CD4-positive, alpha-beta memory T cell (primary cell): ENCODE results near the gene UTF1. TPM values are rescaled to one million over a fixed set of nuclear protein-coding genes. Genes with fewer than 3 reads are reported as not detected.

Source experiments
- CTCF ChIA-PET: fragments of 350-600 bp; sonication (Branson Sonifier 250); formaldehyde crosslinking; loops from one replicate; lab custom pipeline; 2021; ENCODE audit warnings: inconsistent platforms; ENCODE audit not compliant: partially characterized antibody; lab: Charles Lee
- POLR2A ChIA-PET: fragments of 350-600 bp; sonication (Branson Sonifier 250); formaldehyde crosslinking; loops from one replicate; lab custom pipeline; 2021; ENCODE audit not compliant: partially characterized antibody; lab: Charles Lee
- DNase-seq, 5 donors: peaks; one replicate each; pipeline versions ENCODE4 v3.0.0 to v3.0.0-alpha.2; 2020 to 2022; ENCODE audit warnings: mixed read lengths in 1 of 5
- H3K27ac ChIP-seq: one replicate; pipeline ENCODE4 v1.7.0; 2013; ENCODE audit warnings: low read depth, low read length
- H3K27me3 ChIP-seq: 2 replicates; pipeline ENCODE4 v1.7.0; 2013; ENCODE audit warnings: mild to moderate bottlenecking, low read length, moderate library complexity; ENCODE audit not compliant: insufficient read depth
- H3K36me3 ChIP-seq: 2 replicates; pipeline ENCODE4 v1.7.0; 2013; ENCODE audit warnings: mild to moderate bottlenecking, low read length, moderate library complexity; ENCODE audit not compliant: insufficient read depth
- H3K4me1 ChIP-seq: 2 replicates; pipeline ENCODE4 v1.7.0; 2013; ENCODE audit warnings: mild to moderate bottlenecking, low read length, moderate library complexity; ENCODE audit not compliant: insufficient read depth
- H3K4me3 ChIP-seq, 2 donors: one replicate each; pipeline ENCODE4 v1.7.0; 2013; ENCODE audit warnings: low read length in 2 of 2, mild to moderate bottlenecking in 1 of 2
- H3K9me3 ChIP-seq, 2 donors: one replicate each; pipeline ENCODE4 v1.7.0; 2013; ENCODE audit warnings: low read length in 2 of 2, control low read depth in 1 of 2; ENCODE audit not compliant: control insufficient read depth in 1 of 2
- H3K27ac Mint-ChIP-seq, 7 donors: one replicate each; pipeline ENCODE4 v1.8.0; 2020 to 2021; ENCODE audit warnings: mixed read lengths in 7 of 7, mild to moderate bottlenecking in 6 of 7, inconsistent platforms in 3 of 7, moderate library complexity in 3 of 7
- H3K27me3 Mint-ChIP-seq, 2 donors: one replicate each; pipeline ENCODE4 v1.8.0; 2020 to 2021; ENCODE audit warnings: mixed read lengths in 2 of 2
- H3K36me3 Mint-ChIP-seq, 2 donors: one replicate each; pipeline ENCODE4 v1.8.0; 2020 to 2021; ENCODE audit warnings: mixed read lengths in 2 of 2, inconsistent platforms in 1 of 2, mild to moderate bottlenecking in 1 of 2
- H3K4me1 Mint-ChIP-seq, 4 donors: one replicate each; pipeline ENCODE4 v1.8.0; 2020 to 2021; ENCODE audit warnings: mixed read lengths in 4 of 4, mild to moderate bottlenecking in 1 of 4
- H3K4me3 Mint-ChIP-seq, 8 donors: one replicate each; pipeline ENCODE4 v1.8.0; 2020 to 2021; ENCODE audit warnings: mixed read lengths in 8 of 8, mild to moderate bottlenecking in 7 of 8, moderate library complexity in 6 of 8, inconsistent platforms in 3 of 8
- H3K9me3 Mint-ChIP-seq, 8 donors: one replicate each; pipeline ENCODE4 v1.8.0; 2020 to 2021; ENCODE audit warnings: mixed read lengths in 8 of 8, mild to moderate bottlenecking in 5 of 8, inconsistent platforms in 3 of 8, moderate library complexity in 1 of 8
- intact Hi-C: fragments of 100-400 bp; cut with micrococcal nuclease; formaldehyde crosslinking; loops from one replicate; pipeline ENCODE4 v1.15.1; 2023
- polyA plus RNA-seq, 2 donors: library from polyadenylated mRNA; unstranded; fragments of 300-500 nt; fragmentation: Illumina TruSeq; gene quantifications; one replicate each; pipeline ENCODE4 v1.2.3, GENCODE V29; 2021
- total RNA-seq, 2 experiments: library from RNA; stranded (reverse); gene quantifications; one replicate each; pipeline ENCODE4 v1.2.3, GENCODE V29; 2021

Gene UTF1
- total and polyA plus RNA-seq, 4 experiments from 2014 or later: not detected

DNA sequence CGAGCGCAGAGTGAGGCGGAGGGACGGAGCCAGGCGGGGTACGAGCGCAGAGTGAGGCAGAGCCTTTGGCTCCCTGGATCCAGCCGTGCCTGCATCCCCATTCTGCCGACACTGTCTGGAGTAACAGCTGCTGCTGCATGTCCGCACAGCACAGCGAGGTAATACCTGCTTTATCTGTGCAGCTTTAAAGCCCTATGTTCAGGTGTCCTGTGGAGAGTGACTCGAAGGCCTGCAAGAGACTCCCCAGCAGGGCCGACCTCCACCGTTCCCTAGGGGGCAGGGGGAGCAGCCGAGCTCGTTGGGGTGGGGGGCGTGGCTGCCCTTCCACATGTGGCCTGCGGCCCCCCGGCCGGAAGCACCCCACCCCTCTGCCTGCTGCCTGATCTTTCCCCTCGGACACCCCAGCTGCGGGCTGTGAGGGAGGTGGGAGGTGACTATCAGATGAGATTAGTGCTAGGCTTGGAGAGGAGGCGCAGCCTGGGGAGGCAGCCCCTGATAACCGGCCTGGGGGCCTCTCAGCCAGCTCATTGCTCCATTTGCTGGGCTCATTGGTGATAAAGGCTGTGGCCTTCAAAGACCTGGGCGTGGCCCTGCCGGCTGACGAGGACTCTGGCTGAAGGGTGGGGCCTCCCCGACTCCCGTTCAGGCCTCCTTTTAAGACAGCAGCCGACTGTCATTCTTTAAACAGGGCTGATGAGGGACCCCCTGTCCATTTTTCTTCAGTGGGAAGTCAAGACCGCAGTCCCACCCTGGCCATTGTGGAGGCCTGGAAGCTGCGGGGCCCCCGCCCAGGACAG, 15.6 kb downstream of the UTF1 start:
- ChIA-PET CTCF (interaction anchor here (0.9 to 1.3 kb wide), 4 partner anchors 14 to 75 kb away, joined by 3 to 4 read pairs (median 4); no protein-coding TSS in a partner anchor), POLR2A (no interaction called here)
- no peaks in the 10 kb centered on the region for H3K36me3 Mint-ChIP-seq
- peaks cover 12 to 19% (median 17%) of the 10 kb centered on the region in 4 donors for H3K4me1 Mint-ChIP-seq
- peaks cover 10% of the 10 kb centered on the region for H3K27me3 ChIP-seq
- H3K36me3 ChIP-seq: no peaks in the 10 kb centered on the region
- no peak overlapping the region for H3K4me3 ChIP-seq
- intact Hi-C loops: loop anchor here (2.0 kb wide), 1 partner anchor 73 kb away; no protein-coding TSS in a partner anchor
- no peak overlapping the region for H3K27ac Mint-ChIP-seq
- H3K9me3 ChIP-seq: no peaks in the 10 kb centered on the region
- H3K4me1 ChIP-seq: peaks cover 15% of the 10 kb centered on the region
- no peak overlapping the region for H3K4me3 Mint-ChIP-seq
- DNase-seq: no peak
- H3K9me3 Mint-ChIP-seq: no peaks in the 10 kb centered on the region
- peaks cover 21 to 22% of the 10 kb centered on the region in 2 donors for H3K27me3 Mint-ChIP-seq
- H3K27ac ChIP-seq: no peak overlapping the region

DNA sequence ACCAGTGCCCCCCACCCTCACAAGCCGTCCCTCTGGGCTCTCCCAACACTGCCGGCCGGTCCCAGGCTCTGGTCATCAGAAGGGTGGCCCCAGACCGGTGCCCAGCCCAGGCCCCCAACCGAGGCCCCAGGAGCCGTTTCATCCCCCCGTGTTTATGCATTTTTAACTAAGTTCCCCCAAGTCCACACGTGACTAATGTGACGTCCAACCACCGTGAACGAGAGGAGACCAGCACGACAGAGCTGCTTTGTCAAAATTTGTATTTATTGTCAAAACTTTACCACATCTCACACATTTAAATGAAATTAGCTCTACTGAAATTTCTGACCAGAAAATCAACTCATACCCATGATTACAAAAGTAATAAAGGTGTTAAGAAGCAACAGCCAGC, 16.2 kb downstream of the UTF1 start:
- Mint-ChIP-seq H3K27me3 (peaks cover 17% of the 10 kb centered on the region in 2 donors), H3K36me3 (no peaks in the 10 kb centered on the region), H3K9me3 (no peaks in the 10 kb centered on the region), H3K27ac (no peak overlapping the region), H3K4me1 (peaks cover 7 to 15% (median 12%) of the 10 kb centered on the region in 4 donors), H3K4me3 (no peak overlapping the region)
- H3K36me3 ChIP-seq: no peaks in the 10 kb centered on the region
- H3K9me3 ChIP-seq: no peaks in the 10 kb centered on the region
- ChIA-PET CTCF (interaction anchor here (0.9 to 1.3 kb wide), 5 partner anchors 13 to 75 kb away, joined by 3 to 5 read pairs (median 4); partner anchors contain the start of gene ADAM8), POLR2A (no interaction called here)
- no peak overlapping the region for H3K27ac ChIP-seq
- H3K4me1 ChIP-seq: peaks cover 10% of the 10 kb centered on the region
- no peak overlapping the region for H3K4me3 ChIP-seq
- intact Hi-C loops: loop anchor here (2.0 kb wide), 1 partner anchor 73 kb away; no protein-coding TSS in a partner anchor
- DNase-seq: no peak
- peaks cover 5% of the 10 kb centered on the region for H3K27me3 ChIP-seq

DNA sequence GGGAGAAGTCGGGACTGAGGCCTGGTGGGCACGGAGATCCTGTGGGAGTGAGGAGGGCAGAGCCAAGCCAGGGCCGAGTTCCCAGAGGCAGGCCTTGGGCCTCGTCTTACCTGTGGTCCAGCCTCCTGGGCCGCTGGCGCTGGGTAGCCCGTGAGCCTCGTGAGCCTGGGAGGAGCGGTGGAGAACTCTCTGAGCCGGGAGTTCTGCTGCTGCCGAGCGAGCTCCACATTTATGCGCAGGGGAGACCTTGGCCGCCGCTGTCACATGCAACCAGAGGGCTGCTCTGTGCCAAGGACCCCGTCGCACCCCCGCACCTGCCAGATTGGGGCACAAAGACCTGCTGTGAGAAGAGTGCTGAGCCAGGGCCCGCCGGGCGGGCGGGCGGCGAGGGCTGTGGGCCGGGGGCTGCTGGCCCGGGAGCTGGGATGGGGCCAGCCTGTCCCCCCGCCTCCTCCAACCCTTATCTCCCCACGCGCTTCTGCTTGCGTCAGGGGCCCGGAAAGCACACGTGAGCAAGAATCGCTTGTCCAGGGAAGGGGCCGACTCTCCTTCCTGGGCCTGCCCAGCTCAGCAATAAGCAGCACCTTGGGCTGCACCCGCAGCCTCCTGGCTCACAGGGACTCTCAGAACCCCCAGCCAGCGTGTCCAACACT, 17.8 kb downstream of the UTF1 start:
- Histone ChIP-seq H3K9me3 (no peaks in the 10 kb centered on the region), H3K4me1 (no peaks in the 10 kb centered on the region), H3K27me3 (no peaks in the 10 kb centered on the region), H3K36me3 (no peaks in the 10 kb centered on the region), H3K27ac (no peak overlapping the region), H3K4me3 (no peak overlapping the region)
- no peak overlapping the region for H3K4me3 Mint-ChIP-seq
- no peaks in the 10 kb centered on the region for H3K36me3 Mint-ChIP-seq
- no peak overlapping the region for H3K27ac Mint-ChIP-seq
- intact Hi-C loops: loop anchor here (2.0 kb wide), 1 partner anchor 71 kb away; no protein-coding TSS in a partner anchor
- ChIA-PET CTCF (no interaction called here), POLR2A (no interaction called here)
- DNase-seq: no peak
- H3K4me1 Mint-ChIP-seq: peaks cover 0 to 9% (median 3%) of the 10 kb centered on the region in 4 donors
- peaks cover 7% of the 10 kb centered on the region in 2 donors for H3K27me3 Mint-ChIP-seq
- H3K9me3 Mint-ChIP-seq: no peaks in the 10 kb centered on the region

DNA sequence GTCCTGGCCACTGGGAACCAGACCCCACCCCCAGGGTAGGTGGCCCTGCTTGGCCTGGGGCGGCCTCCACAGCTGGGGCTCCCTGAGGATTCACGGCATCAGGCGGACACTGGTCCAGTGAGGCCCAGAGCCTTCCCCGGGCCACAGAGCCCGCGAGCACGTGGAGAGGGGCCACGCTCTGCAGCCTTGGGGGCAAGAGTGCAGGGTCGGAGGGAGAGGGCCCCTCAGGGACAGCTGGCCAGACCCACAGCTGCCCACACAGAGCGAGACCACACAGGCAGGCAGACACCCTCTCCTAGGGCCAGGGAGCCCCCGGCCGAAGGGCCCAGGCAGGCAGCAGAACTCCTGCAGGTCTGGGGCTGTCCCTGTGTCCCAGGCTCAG, 18.3 kb downstream of the UTF1 start:
- no peak for DNase-seq
- Histone ChIP-seq H3K9me3 (no peaks in the 10 kb centered on the region), H3K4me1 (no peaks in the 10 kb centered on the region), H3K4me3 (no peak overlapping the region), H3K36me3 (no peaks in the 10 kb centered on the region), H3K27ac (no peak overlapping the region), H3K27me3 (no peaks in the 10 kb centered on the region)
- H3K4me3 Mint-ChIP-seq: no peak overlapping the region
- ChIA-PET CTCF (no interaction called here), POLR2A (no interaction called here)
- no peaks in the 10 kb centered on the region for H3K36me3 Mint-ChIP-seq
- H3K27ac Mint-ChIP-seq: no peak overlapping the region
- intact Hi-C loops: no loop called here
- peaks cover 3% of the 10 kb centered on the region in 2 donors for H3K27me3 Mint-ChIP-seq
- H3K4me1 Mint-ChIP-seq: peaks cover 0 to 6% (median 2%) of the 10 kb centered on the region in 4 donors
- no peaks in the 10 kb centered on the region for H3K9me3 Mint-ChIP-seq

DNA sequence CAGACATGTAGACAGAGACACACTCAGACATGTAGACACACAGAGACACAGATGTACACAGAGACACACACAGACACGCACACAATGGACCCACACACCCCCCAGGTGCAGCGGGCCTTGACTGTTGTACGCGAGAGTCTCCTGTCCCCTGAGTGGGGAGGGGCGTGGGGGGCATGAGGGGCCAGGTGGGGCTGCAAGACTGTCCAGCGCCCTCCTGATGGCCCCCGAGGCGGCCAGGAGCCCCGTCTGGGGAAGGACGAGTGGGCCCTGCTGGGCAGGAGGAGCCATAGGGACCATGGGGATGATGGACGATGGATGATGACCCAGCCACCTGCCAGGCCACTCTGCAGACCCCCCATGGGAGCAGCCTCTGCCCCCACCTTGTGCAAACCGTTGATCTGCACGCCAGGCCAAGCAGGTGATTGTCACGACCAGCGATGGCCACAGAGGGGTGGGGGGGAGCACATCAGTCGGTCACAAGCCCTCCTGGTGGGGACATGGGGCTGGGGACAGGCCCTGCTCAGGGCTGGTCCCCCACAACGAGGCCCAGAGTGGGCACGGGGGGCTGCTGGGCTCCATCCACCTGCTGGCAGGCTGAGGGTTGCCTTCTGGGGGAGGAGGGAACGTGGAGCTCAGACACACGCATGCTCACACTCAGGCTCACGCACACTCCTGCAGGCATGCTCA, 19.2 kb downstream of the UTF1 start:
- POLR2A ChIA-PET: no interaction called here
- no peaks in the 10 kb centered on the region for H3K9me3 Mint-ChIP-seq
- intact Hi-C loops: no loop called here
- H3K27ac ChIP-seq: no peak overlapping the region
- peaks cover 0 to 6% (median 2%) of the 10 kb centered on the region in 4 donors for H3K4me1 Mint-ChIP-seq
- H3K4me3 ChIP-seq: no peak overlapping the region
- H3K9me3 ChIP-seq: no peaks in the 10 kb centered on the region
- no peaks in the 10 kb centered on the region for H3K4me1 ChIP-seq
- H3K36me3 Mint-ChIP-seq: no peaks in the 10 kb centered on the region
- H3K27ac Mint-ChIP-seq: no peak overlapping the region
- no peak overlapping the region for H3K4me3 Mint-ChIP-seq
- H3K36me3 ChIP-seq: no peaks in the 10 kb centered on the region
- DNase-seq: no peak
- H3K27me3 ChIP-seq: no peaks in the 10 kb centered on the region
- H3K27me3 Mint-ChIP-seq: peaks cover 3% of the 10 kb centered on the region in 2 donors
- CTCF ChIA-PET: no interaction called here

DNA sequence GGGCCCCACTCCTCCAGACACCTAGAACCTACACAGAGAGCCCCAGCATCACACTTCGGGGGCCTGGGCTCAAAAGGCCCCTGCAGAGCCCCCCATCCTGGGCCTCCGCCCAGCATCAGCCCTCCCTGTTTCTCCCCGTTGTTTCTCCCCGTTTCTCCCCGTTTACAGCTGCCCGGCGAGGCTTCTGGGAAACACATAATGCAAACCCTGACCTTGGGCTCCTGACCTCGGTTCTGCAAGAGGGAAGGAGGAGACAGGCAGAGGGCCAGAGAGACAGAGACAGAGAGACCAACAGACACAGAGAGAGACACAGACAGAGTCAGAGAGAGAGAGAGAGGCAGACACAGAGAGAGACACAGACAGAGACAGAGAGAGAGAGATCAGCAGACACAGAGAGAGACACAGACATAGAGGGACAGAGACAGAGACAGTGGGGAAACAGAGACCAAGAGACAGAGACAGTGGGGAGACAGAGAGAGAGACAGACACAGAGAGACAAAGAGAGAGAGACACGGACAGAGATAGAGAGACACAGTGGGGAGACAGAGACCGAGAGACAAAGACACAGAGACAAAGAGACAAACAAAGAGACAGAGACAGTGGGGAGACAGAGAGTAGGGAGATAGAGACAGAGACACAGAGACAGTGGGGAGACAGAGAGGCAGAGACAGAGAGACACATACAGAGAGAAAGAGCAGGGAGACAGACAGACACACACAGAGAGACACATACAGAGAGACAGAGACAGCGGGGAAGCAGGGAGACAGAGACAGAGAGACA, 20.1 kb downstream of the UTF1 start:
- DNase-seq: no peak
- H3K9me3 Mint-ChIP-seq: no peaks in the 10 kb centered on the region
- no peak overlapping the region for H3K27ac ChIP-seq
- H3K36me3 ChIP-seq: no peaks in the 10 kb centered on the region
- CTCF ChIA-PET: no interaction called here
- H3K4me1 ChIP-seq: no peaks in the 10 kb centered on the region
- peaks cover 3% of the 10 kb centered on the region in 2 donors for H3K27me3 Mint-ChIP-seq
- H3K4me1 Mint-ChIP-seq: peaks cover 0 to 8% (median 5%) of the 10 kb centered on the region in 4 donors
- POLR2A ChIA-PET: no interaction called here
- H3K9me3 ChIP-seq: no peaks in the 10 kb centered on the region
- H3K27ac Mint-ChIP-seq: peak overlapping the region in 4 of 7 donors; percentile 3 to 68 (median 36)
- H3K27me3 ChIP-seq: no peaks in the 10 kb centered on the region
- H3K36me3 Mint-ChIP-seq: no peaks in the 10 kb centered on the region
- H3K4me3 Mint-ChIP-seq: no peak overlapping the region
- intact Hi-C loops: loop anchor here (10.0 kb wide), 1 partner anchor 1345 kb away; the partner anchor contains the start of gene PPP2R2D
- H3K4me3 ChIP-seq: no peak overlapping the region
